ENCODE measurements around the gene BCAN.

GRCh38 chr1:156662800-156663055 is 20.8 kb downstream of the BCAN start:
- TF ChIP-seq NFE2L2 (IDR thresholded peaks at IDR 0.05; ENCODE audit: low read depth, low read length) (no peak), USF2 (IDR thresholded peaks at IDR 0.05; ENCODE audit: low read depth, low read length) (no peak), CTCF (conservative IDR thresholded peaks at IDR 0.05; ENCODE audit: low read depth, low read length) (no peak), BHLHE40 (IDR thresholded peaks at IDR 0.05; ENCODE audit: low read depth, low read length) (no peak), MXI1 (IDR thresholded peaks at IDR 0.05; ENCODE audit: borderline replicate concordance, low read depth, low read length) (no peak), RAD21 (IDR thresholded peaks at IDR 0.05; ENCODE audit: low read length) (no peak), POLR2A (IDR thresholded peaks at IDR 0.05; ENCODE audit: low read depth, low read length) (no peak), CEBPB (IDR thresholded peaks at IDR 0.05; ENCODE audit: low read depth, low read length) (no peak), RFX5 (IDR thresholded peaks at IDR 0.05; ENCODE audit: low read depth, low read length) (no peak), CHD1 (IDR thresholded peaks at IDR 0.05; ENCODE audit: low read depth, low read length) (no peak), SMC3 (IDR thresholded peaks at IDR 0.05; ENCODE audit: low read depth, low read length) (no peak)

Data from IMR-90 (cell line).